Psoas muscle (tissue), 8 donors: Measurements from ENCODE around the gene MAGEB17. TPM values are rescaled to one million over a fixed set of nuclear protein-coding genes. Genes with fewer than 3 reads are reported as not detected.
"Not testable (repeated sequence)": the region's sequence is repeated elsewhere in the genome, so short reads cannot be mapped to it uniquely, and the experiment has no call there.

Source experiments
- ATAC-seq, 4 donors: fragments of 200-7000 bp; cut with Tn5 transposase; one replicate each; pipeline ENCODE4 v1.9.1; 2020; ENCODE audit warnings: moderate library complexity in 3 of 4, mild to moderate bottlenecking in 2 of 4
- DNase-seq, 2 donors: peaks; one replicate each; pipeline ENCODE4 v3.0.0-alpha.2; 2020
- H3K27ac ChIP-seq: fragments of 200-600 bp; one replicate; pipeline ENCODE4 v1.8.0; 2022
- H3K27me3 ChIP-seq, 3 donors: fragments of 200-600 bp in 1 of 3; one replicate each; pipeline versions ENCODE4 v1.6.1 to v1.8.0; 2013 to 2022; ENCODE audit warnings: low read length in 2 of 3, mild to moderate bottlenecking in 2 of 3, moderate library complexity in 1 of 3; ENCODE audit not compliant: insufficient read depth in 3 of 3
- H3K36me3 ChIP-seq, 2 donors: fragments of 200-600 bp in 1 of 2; one replicate each; pipeline versions ENCODE4 v1.6.1 to v1.8.0; 2013 to 2022; ENCODE audit warnings: low read depth in 1 of 2, mild to moderate bottlenecking in 1 of 2, moderate library complexity in 1 of 2; ENCODE audit not compliant: insufficient read depth in 1 of 2
- H3K4me1 ChIP-seq: fragments of 200-600 bp; one replicate; pipeline ENCODE4 v1.8.0; 2022
- H3K4me3 ChIP-seq: fragments of 200-600 bp; one replicate; pipeline ENCODE4 v1.8.0; 2022; ENCODE audit warnings: mild to moderate bottlenecking
- H3K9me3 ChIP-seq: fragments of 200-600 bp; one replicate; pipeline ENCODE4 v1.8.0; 2022
- CTCF ChIP-seq: fragments of 200-600 bp; IDR thresholded peaks from one replicate; pipeline ENCODE4 v1.8.0; 2022; ENCODE audit warnings: antibody characterized with exemption
- WGBS, 3 donors: extraction: QIAGEN DNeasy Blood & Tissue Kit; methylation state at CpG; one replicate each; pipeline versions ENCODE4 v1.1.6 to v1.1.7; 2013; 5-methylcytosine and 5-hydroxymethylcytosine counted together
- intact Hi-C, 2 donors: fragments of 100-400 bp; cut with DNase I; formaldehyde crosslinking; loops; one replicate each; pipeline versions ENCODE4 v1.11.0 to v1.14.2; 2022
- polyA plus RNA-seq, 3 donors: library from polyadenylated mRNA; stranded (reverse); fragments of 200-250 nt; gene quantifications; one replicate each; pipeline ENCODE4 v1.2.3, GENCODE V29; 2013
- total RNA-seq, 4 donors: library from RNA; stranded (reverse); fragmentation: NEBNext Ultra II Directional in 2 of 4; extraction: Animal tissue kit (Norgen Biotek cat#: 25700) in 2 of 4; gene quantifications; one replicate each; pipeline versions ENCODE4 v1.2.1 to v1.2.4, GENCODE V29; 2021 to 2023
- donor health status: healthy with polysubstance abuse.
- donor health status: DM: no; HTN: no; CAD: no; lungs with moderate emphysema.
- donor health status: Bipolar disorder and iron deficiency.
- donor health status: healthy.
- donor health status: DM: yes; HTN: yes; CAD: no.
- donor health status: DM: no; HTN: no; CAD: no.
- donor health status: DM: no; HTN: no; CAD: no.
- donor health status: DM: yes; HTN: yes; CAD: no.

The MAGEB17 gene
- total and polyA plus RNA-seq, 7 donors, result 0.08 to 0.26 (median 0.15) TPM; not detected in 3

- no peaks in the 10 kb centered on the region for H3K4me1 ChIP-seq
- H3K27me3 ChIP-seq, result peaks cover 0 to 9% (median 0%) of the 10 kb centered on the region in 3 donors
- TF ChIP-seq CTCF, result no peak
- WGBS, 3 donors, result 71 to 84% (median 77%) methylated on average over 5 of the region's 5 CpGs
- no peak overlapping the region for H3K4me3 ChIP-seq
- H3K36me3 ChIP-seq, result no peaks in the 10 kb centered on the region
- H3K9me3 ChIP-seq, result no peaks in the 10 kb centered on the region
- H3K27ac ChIP-seq, result no peak overlapping the region
- no peak for ATAC-seq
- intact Hi-C loops, result no loop called here
- DNase-seq, result no peak
Measured at GRCh38 chrX:16156692-16157331, 10.5 kb upstream of the MAGEB17 start.

- no peaks in the 10 kb centered on the region for H3K4me1 ChIP-seq
- no peak for DNase-seq
- ATAC-seq, result peak in 1 of 4 donors; percentile 33
- no peaks in the 10 kb centered on the region for H3K9me3 ChIP-seq
- no peak for TF ChIP-seq CTCF
- H3K4me3 ChIP-seq, result no peak overlapping the region
- 48 to 57% (median 54%) methylated on average over 3 of the region's 3 CpGs for WGBS, 3 donors
- peaks cover 0 to 4% (median 0%) of the 10 kb centered on the region in 3 donors for H3K27me3 ChIP-seq
- intact Hi-C loops, result no loop called here
- H3K36me3 ChIP-seq, result no peaks in the 10 kb centered on the region
- H3K27ac ChIP-seq, result no peak overlapping the region
Measured at GRCh38 chrX:16160729-16161128, 6.6 kb upstream of the MAGEB17 start.

- H3K4me3 ChIP-seq, H3K9me3 ChIP-seq, H3K27ac ChIP-seq, ATAC-seq, H3K4me1 ChIP-seq, DNase-seq, H3K36me3 ChIP-seq, intact Hi-C loops, H3K27me3 ChIP-seq: not testable (repeated sequence)
- WGBS, 3 donors, result 89 to 97% (median 94%) methylated on average over 2 of the region's 2 CpGs
Measured at GRCh38 chrX:16161173-16161572, 6.1 kb upstream of the MAGEB17 start.

GRCh38 chrX:16162391-16162790 is 4.9 kb upstream of the MAGEB17 start:
- DNase-seq, result no peak
- 61 to 76% (median 74%) methylated on average over 5 of the region's 5 CpGs for WGBS, 3 donors
- no peak for TF ChIP-seq CTCF
- H3K36me3 ChIP-seq, result no peaks in the 10 kb centered on the region
- intact Hi-C loops, result no loop called here
- H3K9me3 ChIP-seq, result no peaks in the 10 kb centered on the region
- ATAC-seq, result no peak
- no peaks in the 10 kb centered on the region for H3K4me1 ChIP-seq
- H3K27me3 ChIP-seq, result no peaks in the 10 kb centered on the region
- no peak overlapping the region for H3K27ac ChIP-seq
- no peak overlapping the region for H3K4me3 ChIP-seq

- intact Hi-C loops, result no loop called here
- Histone ChIP-seq H3K27me3 (no peaks in the 10 kb centered on the region), H3K9me3 (no peaks in the 10 kb centered on the region), H3K4me3 (no peak overlapping the region), H3K4me1 (no peaks in the 10 kb centered on the region), H3K36me3 (no peaks in the 10 kb centered on the region), H3K27ac (no peak overlapping the region)
- TF ChIP-seq CTCF, result no peak
- DNase-seq (no peak), ATAC-seq (no peak)
- 72 to 83% (median 82%) methylated on average over 2 to 3 of the region's 3 CpGs for WGBS, 3 donors
Measured at GRCh38 chrX:16164748-16165147, 2.5 kb upstream of the MAGEB17 start.
